Large intestine (tissue), 3 donors: ENCODE results near the gene FOXQ1. TPM values are rescaled to one million over a fixed set of nuclear protein-coding genes. Genes with fewer than 3 reads are reported as not detected.
A peak's percentile ranks its signal among the peaks of the same experiment; 100 is the strongest.

Experiments
- DNase-seq, 2 donors: peaks; one replicate each; pipeline versions ENCODE4 v3.0.0 to v3.0.0-alpha.2; 2013
- H3K27ac ChIP-seq: one replicate; pipeline ENCODE4 v1.5.1; 2013; ENCODE audit warnings: low read length
- H3K27me3 ChIP-seq: 2 replicates; pipeline ENCODE4 v1.6.1; 2013; ENCODE audit warnings: low read length; ENCODE audit not compliant: control insufficient read depth, insufficient read depth
- H3K36me3 ChIP-seq: 2 replicates; pipeline ENCODE4 v1.6.1; 2013; ENCODE audit warnings: low read length; ENCODE audit not compliant: control insufficient read depth, insufficient read depth
- H3K4me1 ChIP-seq: one replicate; pipeline ENCODE4 v1.6.1; 2013; ENCODE audit warnings: low read length; ENCODE audit not compliant: control insufficient read depth, insufficient read depth
- H3K4me3 ChIP-seq: one replicate; pipeline ENCODE4 v1.5.1; 2013; ENCODE audit warnings: low read length
- H3K9me3 ChIP-seq: one replicate; pipeline ENCODE4 v1.6.1; 2013; ENCODE audit warnings: mild to moderate bottlenecking, low read depth, low read length, moderate library complexity; ENCODE audit not compliant: control insufficient read depth
- WGBS: methylation state at CpG from one replicate; pipeline ENCODE4 v1.1.5; 2013; ENCODE audit warnings: low lambda C conversion rate; ENCODE audit not compliant: insufficient coverage; 5-methylcytosine and 5-hydroxymethylcytosine counted together
- polyA plus RNA-seq: library from polyadenylated mRNA; unstranded; fragments of 120-200 nt; gene quantifications from one replicate; pipeline ENCODE4 v1.2.1, GENCODE V29; 2013

The FOXQ1 gene
- polyA plus RNA-seq, 1 donor: 4.9 TPM

DNA sequence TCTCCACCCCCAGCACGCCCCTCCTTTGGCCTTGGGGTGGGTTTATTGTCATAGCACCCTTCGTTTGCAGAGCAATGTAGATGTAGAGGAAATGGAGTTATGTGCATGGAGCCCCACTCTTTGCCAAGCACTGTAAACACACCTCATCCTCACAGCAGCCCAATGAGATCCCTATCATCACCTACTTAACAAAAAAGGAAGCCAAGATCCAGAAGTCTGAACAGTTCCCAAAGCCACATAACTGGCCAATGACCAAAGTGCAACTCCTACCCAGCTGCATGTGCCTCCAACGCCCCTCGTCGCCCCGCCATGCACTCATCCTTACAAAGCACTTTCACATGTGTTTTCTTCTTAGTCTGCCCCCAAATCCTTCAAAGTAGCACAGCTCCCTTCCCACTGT is 21.8 kb upstream of the FOXQ1 start:
- no peaks in the 10 kb centered on the region for H3K27me3 ChIP-seq
- no peaks in the 10 kb centered on the region for H3K9me3 ChIP-seq
- no peaks in the 10 kb centered on the region for H3K4me1 ChIP-seq
- H3K4me3 ChIP-seq: no peak overlapping the region
- no peak overlapping the region for H3K27ac ChIP-seq
- no peak for DNase-seq
- no peaks in the 10 kb centered on the region for H3K36me3 ChIP-seq
- no CpG with 5 or more reads among the region's 6 CpGs for WGBS

DNA sequence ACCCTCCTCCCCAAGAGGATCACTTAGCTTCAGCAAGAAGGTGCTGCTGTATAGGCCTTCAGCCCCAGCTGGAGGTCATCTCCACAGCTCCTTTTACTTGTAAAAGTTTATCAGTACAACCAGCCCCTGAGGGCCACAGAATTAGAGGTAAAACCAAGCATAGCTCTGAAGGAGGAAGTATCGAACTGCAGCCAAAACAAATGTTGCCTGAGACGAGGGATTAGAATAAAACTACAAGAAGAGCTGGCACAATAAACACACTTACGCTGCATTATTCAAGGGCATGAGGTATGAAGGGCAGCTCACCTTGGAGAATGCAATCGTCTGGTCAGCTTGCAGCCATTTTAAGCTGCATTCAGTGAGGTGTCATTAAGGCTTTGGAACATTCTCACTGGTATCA is 21.1 kb upstream of the FOXQ1 start:
- Histone ChIP-seq H3K27me3 (peaks cover 3% of the 10 kb centered on the region), H3K9me3 (no peaks in the 10 kb centered on the region), H3K4me1 (no peaks in the 10 kb centered on the region), H3K27ac (no peak overlapping the region), H3K4me3 (no peak overlapping the region), H3K36me3 (no peaks in the 10 kb centered on the region)
- no peak for DNase-seq
- WGBS: no CpG with 5 or more reads among the region's 4 CpGs

DNA sequence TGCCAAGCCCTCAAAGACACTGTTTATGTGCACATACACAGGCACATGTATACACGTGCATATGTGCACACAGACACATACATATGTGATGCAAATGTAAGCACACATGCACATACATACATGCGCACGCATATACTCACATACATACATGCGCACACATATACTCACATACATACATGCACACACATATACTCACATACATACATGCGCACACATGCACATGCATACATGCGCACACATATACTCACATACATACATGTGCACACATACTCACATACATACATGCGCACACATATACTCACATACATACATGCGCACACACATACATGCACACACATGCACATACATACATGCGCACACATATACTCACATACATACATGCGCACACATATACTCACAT is 20.5 kb upstream of the FOXQ1 start:
- no CpG with 5 or more reads among the region's 10 CpGs for WGBS
- no peak overlapping the region for H3K27ac ChIP-seq

GRCh38 chr6:1295420-1295819 is 16.5 kb upstream of the FOXQ1 start:
- no peak for DNase-seq
- no CpG with 5 or more reads among the region's 3 CpGs for WGBS

More for the DNA sequence above, 20.5 kb upstream of the FOXQ1 start:
- H3K27me3 ChIP-seq: peaks cover 3% of the 10 kb centered on the region
- no peak overlapping the region for H3K4me3 ChIP-seq
- no peak for DNase-seq
- H3K9me3 ChIP-seq: no peaks in the 10 kb centered on the region
- H3K4me1 ChIP-seq: no peaks in the 10 kb centered on the region
- H3K36me3 ChIP-seq: no peaks in the 10 kb centered on the region

DNA sequence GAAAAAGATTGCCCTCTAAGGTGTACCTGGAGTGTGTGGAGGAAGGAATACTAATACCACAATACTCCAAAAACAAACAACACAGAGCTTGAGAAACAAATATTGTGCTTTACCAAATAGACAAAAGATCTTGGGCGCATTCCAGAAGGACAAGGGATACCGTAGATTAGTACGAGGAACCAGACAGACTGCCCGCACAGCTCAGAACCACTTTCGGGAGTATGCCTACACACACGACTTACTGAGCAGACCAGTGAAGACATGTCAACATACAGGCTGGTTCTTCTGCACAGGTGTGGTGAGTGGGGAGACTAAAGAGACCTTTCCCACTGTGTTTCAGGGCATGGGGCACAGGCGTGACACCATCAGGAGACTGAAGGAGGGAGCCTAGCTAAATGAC is 15.8 kb upstream of the FOXQ1 start:
- WGBS: no CpG with 5 or more reads among the region's 7 CpGs
- H3K27me3 ChIP-seq: peaks cover 3% of the 10 kb centered on the region
- H3K4me1 ChIP-seq: no peaks in the 10 kb centered on the region
- no peak for DNase-seq
- H3K9me3 ChIP-seq: no peaks in the 10 kb centered on the region
- no peak overlapping the region for H3K27ac ChIP-seq
- no peak overlapping the region for H3K4me3 ChIP-seq
- no peaks in the 10 kb centered on the region for H3K36me3 ChIP-seq

More at GRCh38 chr6:1295420-1295819, 16.5 kb upstream of the FOXQ1 start:
- no peaks in the 10 kb centered on the region for H3K9me3 ChIP-seq
- H3K36me3 ChIP-seq: no peaks in the 10 kb centered on the region
- H3K4me3 ChIP-seq: no peak overlapping the region
- no peak overlapping the region for H3K27ac ChIP-seq
- peaks cover 3% of the 10 kb centered on the region for H3K27me3 ChIP-seq
- H3K4me1 ChIP-seq: no peaks in the 10 kb centered on the region

DNA sequence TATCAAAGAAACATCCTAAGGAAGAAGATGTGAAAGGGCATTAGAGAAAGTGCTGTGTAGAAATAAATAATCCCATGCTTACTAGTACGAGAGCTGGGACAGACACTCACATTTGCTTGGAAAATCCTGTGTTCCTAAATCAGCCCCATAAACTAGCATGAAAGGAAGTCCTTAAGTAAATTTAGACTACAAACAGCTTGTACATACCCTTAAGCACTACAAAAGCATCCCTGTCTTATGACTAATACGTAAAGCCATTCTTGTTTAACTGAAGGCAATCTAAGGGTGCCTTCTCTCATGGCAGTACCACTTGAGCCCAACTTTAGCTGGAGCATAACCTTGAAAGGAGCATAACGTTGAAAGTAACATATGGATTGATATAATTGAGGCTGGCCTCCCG is 15.4 kb upstream of the FOXQ1 start:
- no peak overlapping the region for H3K4me3 ChIP-seq
- H3K4me1 ChIP-seq: no peaks in the 10 kb centered on the region
- no peaks in the 10 kb centered on the region for H3K36me3 ChIP-seq
- DNase-seq: no peak
- H3K27me3 ChIP-seq: peaks cover 3% of the 10 kb centered on the region
- 100% methylated on average over 1 of the region's 4 CpGs for WGBS
- H3K27ac ChIP-seq: no peak overlapping the region
- no peaks in the 10 kb centered on the region for H3K9me3 ChIP-seq

- H3K4me1 ChIP-seq: no peaks in the 10 kb centered on the region
- H3K36me3 ChIP-seq: no peaks in the 10 kb centered on the region
- no peak for DNase-seq
- H3K27me3 ChIP-seq: peaks cover 3% of the 10 kb centered on the region
- WGBS: no CpG with 5 or more reads among the region's 4 CpGs
- no peak overlapping the region for H3K27ac ChIP-seq
- H3K9me3 ChIP-seq: no peaks in the 10 kb centered on the region
- H3K4me3 ChIP-seq: no peak overlapping the region
These were observed 14.2 kb upstream of the FOXQ1 start for GRCh38 chr6:1297746-1298145.

DNA sequence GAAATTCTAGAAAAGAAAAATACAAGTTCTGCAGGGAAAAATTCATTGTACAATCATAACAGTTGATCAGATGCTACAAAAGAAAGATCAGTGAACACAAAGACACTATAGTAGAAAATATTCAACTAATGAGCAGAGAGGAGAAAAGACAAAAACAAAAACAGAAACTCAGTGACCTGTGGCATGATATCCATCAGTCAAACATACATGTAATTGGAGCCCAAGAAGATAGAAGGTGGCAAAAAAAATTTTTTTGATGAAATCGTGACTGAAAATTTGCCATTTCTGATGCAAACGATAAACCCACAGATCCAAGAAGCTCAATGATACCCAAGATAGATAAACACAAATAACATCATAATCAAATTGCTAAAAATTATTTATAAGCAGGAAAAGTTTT is 13.1 kb upstream of the FOXQ1 start:
- no CpG with 5 or more reads among the region's 2 CpGs for WGBS
- Histone ChIP-seq H3K27me3 (peaks cover 3% of the 10 kb centered on the region), H3K4me3 (no peak overlapping the region), H3K9me3 (no peaks in the 10 kb centered on the region), H3K27ac (no peak overlapping the region), H3K36me3 (no peaks in the 10 kb centered on the region), H3K4me1 (no peaks in the 10 kb centered on the region)
- no peak for DNase-seq

GRCh38 chr6:1306133-1306532 is 5.8 kb upstream of the FOXQ1 start:
- peaks cover 2% of the 10 kb centered on the region for H3K4me1 ChIP-seq
- no peak for DNase-seq
- no CpG with 5 or more reads among the region's 2 CpGs for WGBS
- H3K27me3 ChIP-seq: peaks cover 19% of the 10 kb centered on the region
- no peaks in the 10 kb centered on the region for H3K36me3 ChIP-seq
- H3K27ac ChIP-seq: no peak overlapping the region
- H3K9me3 ChIP-seq: peaks cover 4% of the 10 kb centered on the region
- H3K4me3 ChIP-seq: no peak overlapping the region

- 30% methylated on average over 2 of the region's 6 CpGs for WGBS
- Histone ChIP-seq H3K36me3 (no peaks in the 10 kb centered on the region), H3K27me3 (peaks cover 39% of the 10 kb centered on the region), H3K27ac (no peak overlapping the region), H3K9me3 (peaks cover 4% of the 10 kb centered on the region), H3K4me1 (peaks cover 8% of the 10 kb centered on the region), H3K4me3 (no peak overlapping the region)
- peak in 1 of 2 donors; percentile 56 for DNase-seq
These were observed 2.5 kb upstream of the FOXQ1 start for GRCh38 chr6:1309366-1309765.

GRCh38 chr6:1310628-1311399 is 1.1 kb upstream of the FOXQ1 start:
- Histone ChIP-seq H3K4me1 (peaks cover 10% of the 10 kb centered on the region), H3K9me3 (peaks cover 4% of the 10 kb centered on the region), H3K27me3 (peaks cover 54% of the 10 kb centered on the region), H3K4me3 (peak overlapping the region; percentile 50), H3K27ac (peak overlapping the region; percentile 80), H3K36me3 (no peaks in the 10 kb centered on the region)
- peak in 1 of 2 donors; percentile 80 for DNase-seq
- WGBS: 11% methylated on average over 3 of the region's 43 CpGs
